CD4-positive, alpha-beta T cell treated with Interleukin-17A for 4 hours (primary cell): ENCODE data around the gene UXS1.
A peak's percentile ranks its signal among the peaks of the same experiment; 100 is the strongest.

ENCODE experiments used
- DNase-seq: peaks from one replicate; pipeline ENCODE4 v3.0.0-alpha.2; 2020; ENCODE audit warnings: mixed read lengths

UXS1 gene

GRCh38 chr2:106127776-106128268 is 66.3 kb downstream of the UXS1 start:
- DNase-seq, result no peak

- no peak for DNase-seq
Measured at GRCh38 chr2:106127282-106127771, 66.8 kb downstream of the UXS1 start.

GRCh38 chr2:106126705-106127281 is 67.3 kb downstream of the UXS1 start:
- DNase-seq, result no peak

DNA sequence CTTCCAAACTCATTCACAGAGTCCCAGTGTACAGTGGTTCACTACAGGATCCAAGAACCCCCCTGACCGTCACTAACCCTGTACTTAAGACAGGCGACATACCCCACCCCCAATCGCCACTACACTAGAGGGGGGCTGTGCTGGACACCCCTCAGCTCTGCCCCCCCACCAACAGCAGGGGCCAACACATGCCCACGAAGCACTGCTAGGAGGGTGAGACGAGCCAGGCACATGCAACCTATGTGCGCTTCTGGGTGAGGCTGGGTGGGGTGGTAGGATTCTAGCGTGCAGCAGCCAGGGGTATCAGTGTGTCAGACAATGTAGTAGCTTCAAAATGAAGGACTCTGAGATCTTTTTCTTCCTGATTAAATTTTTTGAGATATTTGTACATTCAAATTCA is 67.8 kb downstream of the UXS1 start:
- no peak for DNase-seq

DNA sequence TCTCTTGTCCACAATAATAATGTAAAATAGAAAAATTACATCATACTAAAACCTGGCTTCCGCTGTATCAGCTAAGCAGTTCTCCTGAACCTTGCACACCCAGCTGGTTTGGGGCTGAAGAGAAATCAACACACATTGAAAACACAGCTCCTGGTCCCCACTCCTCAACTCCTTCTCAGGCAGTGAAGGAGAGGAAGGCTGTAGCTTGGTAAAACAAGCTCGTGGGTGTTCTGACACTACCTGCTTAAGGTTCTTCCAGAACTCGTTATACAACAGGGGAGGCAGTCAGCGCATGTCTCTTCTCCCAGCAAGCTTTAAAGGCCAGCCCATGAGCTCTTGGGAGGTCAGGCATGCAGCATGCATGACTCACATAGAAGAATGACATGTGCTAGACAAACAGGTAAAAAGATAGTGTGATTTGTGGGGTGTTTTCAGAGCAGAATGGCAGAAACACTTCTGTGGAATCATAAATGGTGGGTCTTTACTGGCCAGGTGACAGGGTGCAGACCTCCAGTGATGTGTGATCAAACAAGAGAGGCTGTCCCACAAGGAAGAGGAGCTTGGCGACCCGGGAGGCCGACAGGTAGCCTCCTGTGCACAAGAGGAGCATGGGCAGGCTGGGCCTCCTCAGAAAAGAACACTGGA is 69.1 kb downstream of the UXS1 start:
- DNase-seq, result no peak

DNA sequence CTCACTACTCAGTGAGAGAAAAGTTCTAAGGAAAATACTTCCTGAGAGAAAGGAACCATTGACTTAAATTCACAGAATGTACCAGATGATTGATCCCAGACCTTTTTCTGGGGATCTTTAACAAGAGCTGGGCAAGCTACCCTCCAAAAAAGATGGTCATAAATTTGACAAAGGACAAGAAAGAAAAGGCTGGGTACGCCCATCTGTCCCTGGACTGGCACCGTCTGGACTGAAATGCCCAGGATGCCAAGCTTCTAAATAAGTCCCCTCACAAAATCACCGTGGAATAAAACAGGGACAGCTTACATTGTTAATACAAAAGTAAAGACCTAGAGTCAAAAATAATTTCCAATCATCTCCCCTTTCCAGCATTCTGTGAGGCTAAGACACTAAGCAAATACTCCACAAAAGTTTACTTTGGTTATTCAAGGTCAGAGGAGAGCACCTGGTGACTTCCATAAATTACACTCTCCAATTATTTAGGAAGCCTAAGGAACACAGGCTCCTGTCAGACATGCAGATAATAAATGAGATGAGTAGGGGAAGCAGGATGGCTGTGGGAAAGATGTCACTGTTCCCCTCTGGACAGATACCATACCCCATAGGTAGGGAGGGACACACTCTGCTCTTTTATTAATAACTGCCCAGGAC is 69.9 kb downstream of the UXS1 start:
- DNase-seq, result no peak

- no peak for DNase-seq
Measured at GRCh38 chr2:106122157-106122556, 71.9 kb downstream of the UXS1 start.

DNA sequence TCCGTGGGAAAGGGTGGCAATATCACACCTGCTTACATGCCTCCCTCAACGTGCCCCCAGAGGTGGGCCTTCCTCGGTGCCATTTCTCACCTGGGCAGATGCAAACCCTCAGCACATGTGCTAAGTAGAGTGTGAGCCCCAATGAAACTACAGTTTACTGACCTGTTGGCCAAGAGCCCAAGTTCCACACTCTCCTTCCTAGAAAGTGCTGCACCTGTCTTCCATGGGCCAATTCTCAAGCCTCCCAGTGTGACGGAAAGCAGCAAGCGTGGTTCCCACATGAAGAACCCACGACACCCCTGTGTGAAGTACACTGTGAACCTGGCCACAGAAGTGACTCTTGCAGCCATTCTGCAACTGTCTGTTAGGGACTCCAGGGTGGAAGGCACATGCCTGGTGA is 73.7 kb downstream of the UXS1 start:
- DNase-seq, result no peak

- DNase-seq, result no peak
Measured at GRCh38 chr2:106119074-106119473, 75.0 kb downstream of the UXS1 start.

DNA sequence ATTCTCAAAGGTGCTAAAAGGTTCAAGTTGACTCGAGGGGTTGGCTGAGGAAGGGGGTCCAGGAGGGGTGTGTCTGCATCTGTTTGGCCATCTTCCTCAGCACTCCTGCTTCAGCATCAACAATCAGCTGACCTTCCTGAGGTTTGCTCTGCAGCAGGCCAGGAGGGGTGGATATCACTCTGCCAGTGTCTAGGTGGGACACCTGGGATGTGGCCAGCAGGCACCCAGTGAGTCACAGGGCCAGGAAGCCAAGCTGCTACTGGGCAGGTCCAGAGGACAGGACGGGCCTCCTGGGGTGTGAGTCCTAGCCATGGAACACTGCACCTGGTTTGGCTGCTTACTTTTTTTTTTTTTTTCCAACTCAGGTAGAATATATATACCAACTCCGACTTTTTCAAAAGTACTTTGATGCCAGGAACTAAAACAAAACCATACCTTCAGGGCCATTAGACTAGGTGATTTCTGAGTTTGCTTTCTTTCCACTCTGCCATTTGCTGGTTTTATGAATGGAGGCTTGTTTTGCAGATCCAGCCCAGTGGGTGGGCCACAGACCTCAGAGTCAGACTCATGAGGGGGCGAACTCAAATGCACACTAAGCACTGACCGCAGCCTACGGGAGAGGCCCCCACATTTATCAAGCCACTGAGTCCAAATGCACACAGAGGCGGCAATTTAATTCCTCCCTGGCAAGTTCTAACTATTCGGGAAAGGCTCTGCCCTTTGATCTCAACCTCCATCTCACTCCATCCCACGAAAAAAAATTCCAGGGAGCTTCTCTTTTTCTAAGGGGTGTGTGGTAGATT is 76.0 kb downstream of the UXS1 start:
- DNase-seq, result no peak

DNA sequence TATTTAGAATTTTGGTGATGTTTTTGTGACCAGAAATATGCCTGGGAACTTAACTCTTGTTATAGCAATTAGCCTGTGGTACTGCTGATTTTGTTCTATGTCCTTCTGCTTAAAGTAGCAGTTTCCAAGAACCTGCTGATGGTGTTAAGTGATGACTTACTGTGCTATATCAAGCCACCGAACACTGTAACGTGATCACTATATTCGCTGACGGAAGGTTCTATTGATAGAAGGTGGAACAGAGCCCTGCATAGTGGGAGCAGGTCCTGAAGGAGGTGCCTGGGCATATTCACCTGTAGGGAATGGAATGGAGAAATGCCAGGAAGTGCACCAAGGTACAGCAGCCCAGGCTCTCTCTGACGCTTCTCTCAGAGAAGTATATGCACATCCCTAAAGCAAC is 76.8 kb downstream of the UXS1 start:
- DNase-seq, result no peak

GRCh38 chr2:106116248-106116647 is 77.9 kb downstream of the UXS1 start:
- DNase-seq, result no peak

GRCh38 chr2:106115665-106116064 is 78.4 kb downstream of the UXS1 start:
- no peak for DNase-seq

- DNase-seq, result no peak
Measured at GRCh38 chr2:106115250-106115649, 78.9 kb downstream of the UXS1 start.

DNA sequence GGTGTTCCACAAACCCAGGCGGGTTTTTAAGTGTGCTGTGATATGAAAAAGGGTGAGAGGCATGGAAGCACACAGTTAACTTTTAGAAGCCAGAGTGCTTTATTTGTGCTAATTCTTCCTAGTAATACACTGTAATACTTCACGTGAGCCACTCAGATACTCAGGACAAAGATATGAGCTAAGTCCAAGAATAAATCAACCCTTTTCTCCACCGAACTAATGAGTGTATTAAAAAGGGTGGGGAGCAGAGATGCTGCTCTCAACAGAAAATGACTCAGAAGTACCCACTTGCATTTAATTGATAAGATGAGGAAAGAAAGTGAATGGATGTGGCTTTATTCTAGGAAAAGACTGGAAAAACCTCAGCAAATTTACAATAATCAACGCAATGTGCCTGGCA is 79.9 kb downstream of the UXS1 start:
- no peak for DNase-seq

GRCh38 chr2:106113361-106113966 is 80.6 kb downstream of the UXS1 start:
- DNase-seq, result no peak

DNA sequence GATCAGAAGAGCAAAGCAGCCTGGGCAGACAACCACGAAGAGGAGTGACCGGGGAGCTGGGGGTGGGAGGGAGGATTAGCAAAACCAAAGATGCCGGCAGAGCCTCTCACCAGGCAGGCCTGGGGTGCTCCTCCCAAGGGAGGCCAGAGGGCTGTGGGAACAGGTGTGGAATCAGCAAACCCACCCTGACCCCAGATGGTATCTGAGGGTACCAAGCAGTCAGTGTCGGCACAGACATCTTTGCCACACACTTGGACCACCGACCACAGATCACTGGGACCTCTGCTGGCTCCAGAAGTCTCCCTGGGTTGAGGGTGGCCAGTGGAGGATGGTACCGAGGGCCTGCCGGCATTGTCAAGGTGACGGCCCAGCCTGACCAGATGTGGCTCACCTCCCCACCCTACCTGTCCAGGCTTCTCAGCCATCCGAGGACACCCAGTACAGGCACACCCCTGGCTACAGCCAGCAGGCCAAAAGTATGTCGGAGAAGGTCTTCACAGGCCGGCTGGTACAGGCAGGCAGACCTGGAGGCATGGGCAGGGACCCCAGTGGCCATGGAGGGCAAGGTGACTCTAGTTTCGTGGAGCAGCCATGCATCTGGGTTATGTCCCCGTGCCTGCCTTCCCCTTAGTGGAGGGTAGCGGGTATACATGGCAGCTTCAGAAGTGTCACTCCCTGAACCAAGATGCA is 82.1 kb downstream of the UXS1 start:
- peak; percentile 1 for DNase-seq

DNA sequence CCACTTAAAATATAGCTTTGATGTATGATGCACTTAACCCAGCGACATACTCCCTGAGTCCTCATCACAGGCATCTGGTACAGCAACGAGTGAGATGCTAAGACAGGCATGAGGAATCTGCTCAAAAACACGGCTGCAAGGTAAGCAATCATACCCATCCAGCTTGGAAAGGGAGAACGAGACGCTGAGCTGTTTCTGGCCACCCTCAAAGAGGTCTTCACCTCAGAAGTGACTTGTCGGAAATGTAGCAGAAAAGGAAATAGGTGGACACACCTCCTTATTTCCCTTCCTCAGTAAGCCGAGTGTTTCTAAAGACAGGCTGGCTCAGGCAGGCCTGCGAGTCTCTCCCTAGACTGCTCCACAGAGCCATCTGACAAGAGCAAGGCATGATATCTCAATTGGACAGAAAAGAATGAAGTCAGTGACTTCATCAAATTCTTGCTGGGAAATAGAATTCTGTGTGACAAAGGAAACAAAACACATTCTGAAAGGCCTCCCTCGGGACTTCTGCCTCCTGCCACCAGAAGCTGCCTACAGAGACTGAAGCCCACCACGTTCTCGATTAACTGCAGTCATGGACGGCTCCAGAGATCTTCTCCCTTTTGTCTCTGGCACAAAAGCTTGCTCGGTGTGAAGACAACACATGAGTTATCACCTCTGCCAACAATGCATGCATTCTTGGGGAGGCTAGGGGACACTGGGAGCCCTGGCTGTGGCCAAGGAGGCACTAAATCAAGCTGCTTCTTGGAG is 84.3 kb downstream of the UXS1 start:
- DNase-seq, result peak; percentile 2

DNA sequence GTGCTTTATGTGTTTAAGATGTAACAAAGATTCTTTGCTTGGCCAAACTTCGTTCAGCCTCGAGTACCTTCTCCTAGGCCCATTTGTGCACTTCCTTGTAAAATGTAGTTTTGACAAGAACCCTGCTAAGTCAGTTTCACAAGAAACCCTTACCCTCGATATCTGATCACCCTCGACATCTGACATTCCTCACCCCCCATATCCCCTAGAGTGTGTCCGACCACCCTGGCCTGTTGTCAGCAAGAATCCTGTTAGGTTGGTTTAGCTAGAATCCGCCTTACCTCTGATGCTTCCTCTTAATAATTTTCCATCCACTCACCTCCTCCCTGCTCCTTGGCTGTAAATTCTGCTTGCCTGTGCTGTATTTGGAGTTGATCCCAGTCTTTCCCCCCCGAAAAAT is 85.3 kb downstream of the UXS1 start:
- DNase-seq, result no peak

- peak; percentile 37 for DNase-seq
Measured at GRCh38 chr2:106108351-106108750, 85.8 kb downstream of the UXS1 start.

- DNase-seq, result peak; percentile 64
Measured at GRCh38 chr2:106107509-106108131, 86.5 kb downstream of the UXS1 start.
